Hepatic stellate cell (primary cell): Measurements from ENCODE around the gene IGFN1.
"Not testable (repeated sequence)": the region's sequence is repeated elsewhere in the genome, so short reads cannot be mapped to it uniquely, and the experiment has no call there.

Experiments used
- DNase-seq: peaks from one replicate; pipeline ENCODE4 v3.0.0; 2011; ENCODE audit warnings: low spot score

The IGFN1 gene

DNA sequence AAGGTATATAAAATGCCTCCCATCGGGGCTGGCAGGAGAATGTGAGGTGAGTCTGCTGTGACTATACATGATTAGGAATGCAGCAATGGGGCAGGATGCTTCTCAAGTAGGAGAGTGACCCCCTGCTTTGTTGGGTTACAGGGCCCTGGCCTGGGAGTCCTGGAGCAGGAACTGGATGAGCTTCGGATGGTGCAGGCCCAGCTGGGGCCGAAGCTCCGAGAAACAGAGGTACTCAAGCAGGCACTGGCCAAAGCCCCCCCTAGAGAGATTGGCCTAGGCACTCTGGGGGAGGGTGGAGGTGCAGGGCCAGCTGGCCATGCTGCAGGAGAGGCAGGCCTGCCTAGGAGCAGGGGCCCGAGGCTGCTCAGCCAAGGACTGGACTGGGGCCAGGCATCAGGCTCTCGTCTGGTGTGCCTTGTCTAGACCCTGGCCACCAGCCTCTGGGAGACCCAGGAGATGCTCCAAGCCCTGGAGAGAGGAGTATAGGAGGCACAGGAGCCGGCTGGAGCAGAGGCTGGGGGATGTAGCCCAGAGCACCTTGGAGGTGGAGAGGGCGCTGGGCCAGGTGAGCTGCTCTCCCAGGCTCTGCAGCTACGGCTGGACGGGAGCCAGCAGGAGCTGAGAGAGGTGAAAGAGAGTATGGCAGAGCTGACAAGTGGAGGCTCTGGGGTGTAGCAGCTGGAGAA is 59.8 kb downstream of the IGFN1 start:
- no peak for DNase-seq

- DNase-seq = no peak
These were observed 60.8 kb downstream of the IGFN1 start for GRCh38 chr1:201251411-201251810.

- DNase-seq = no peak
These were observed 61.3 kb downstream of the IGFN1 start for GRCh38 chr1:201251851-201252430.

DNA sequence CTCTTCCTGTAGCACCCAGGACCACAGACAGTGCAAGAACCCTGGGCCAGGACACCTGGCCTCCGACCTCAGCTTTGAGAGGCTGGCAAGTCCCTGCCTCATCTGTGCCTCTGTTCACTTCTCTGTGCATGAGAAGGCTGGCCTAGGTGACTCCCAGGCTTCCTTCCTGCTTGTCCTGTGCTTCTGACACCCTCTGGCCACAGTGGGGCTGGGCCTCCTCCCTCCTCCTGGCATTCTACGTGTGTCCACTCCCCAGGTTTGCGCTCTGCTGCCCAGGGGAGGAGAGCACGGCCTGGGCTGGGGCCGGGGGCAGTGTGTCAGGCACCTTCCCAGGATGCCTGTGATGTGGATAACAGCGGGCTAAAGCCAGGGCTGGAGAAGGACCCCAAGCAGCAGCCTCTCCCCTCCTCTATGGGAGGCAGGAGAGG is 62.3 kb downstream of the IGFN1 start:
- DNase-seq = no peak

GRCh38 chr1:201253411-201253810 is 62.8 kb downstream of the IGFN1 start:
- DNase-seq = no peak

DNA sequence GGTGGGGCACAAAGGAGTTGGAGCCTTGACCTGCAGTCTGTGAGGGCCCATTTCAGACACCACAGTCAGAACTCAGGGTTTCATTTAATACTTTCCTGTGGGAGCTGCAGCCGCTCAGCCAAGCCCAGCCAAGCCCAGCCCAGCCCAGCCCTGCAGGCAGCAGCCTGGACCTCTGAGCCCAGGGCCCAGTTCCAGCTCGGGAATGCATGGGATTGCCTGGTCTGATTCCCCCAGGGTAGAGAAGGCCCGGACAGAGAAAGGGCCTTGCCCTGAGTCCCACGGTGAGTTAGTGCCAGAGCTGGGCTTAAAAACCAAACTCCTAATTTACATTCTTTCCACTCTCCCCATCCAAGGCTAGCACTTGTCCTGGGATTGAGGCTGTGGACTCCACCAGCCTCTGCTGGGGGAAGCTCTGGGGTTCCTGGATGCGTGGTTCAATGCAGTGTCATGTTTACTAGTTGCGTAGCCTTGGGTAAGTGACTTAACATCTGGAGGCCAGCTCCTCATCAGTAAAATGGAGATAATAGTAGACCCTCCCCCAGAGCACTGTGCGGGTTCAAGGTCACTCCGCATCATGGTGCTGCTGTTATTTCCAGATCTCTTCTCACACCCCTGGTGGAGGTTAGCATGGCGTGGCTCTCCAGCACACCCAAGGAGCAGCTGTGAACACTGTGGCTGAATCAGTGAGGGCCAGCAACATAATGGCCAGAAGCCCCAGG is 63.4 kb downstream of the IGFN1 start:
- no peak for DNase-seq

- DNase-seq = peak; percentile 82
These were observed 64.2 kb downstream of the IGFN1 start for GRCh38 chr1:201254625-201255478.

GRCh38 chr1:201255479-201256362 is 65.1 kb downstream of the IGFN1 start:
- DNase-seq = no peak

GRCh38 chr1:201258132-201258531 is 67.5 kb downstream of the IGFN1 start:
- DNase-seq = not testable (repeated sequence)

- DNase-seq = no peak
These were observed 68.2 kb downstream of the IGFN1 start for GRCh38 chr1:201258763-201259230.

DNA sequence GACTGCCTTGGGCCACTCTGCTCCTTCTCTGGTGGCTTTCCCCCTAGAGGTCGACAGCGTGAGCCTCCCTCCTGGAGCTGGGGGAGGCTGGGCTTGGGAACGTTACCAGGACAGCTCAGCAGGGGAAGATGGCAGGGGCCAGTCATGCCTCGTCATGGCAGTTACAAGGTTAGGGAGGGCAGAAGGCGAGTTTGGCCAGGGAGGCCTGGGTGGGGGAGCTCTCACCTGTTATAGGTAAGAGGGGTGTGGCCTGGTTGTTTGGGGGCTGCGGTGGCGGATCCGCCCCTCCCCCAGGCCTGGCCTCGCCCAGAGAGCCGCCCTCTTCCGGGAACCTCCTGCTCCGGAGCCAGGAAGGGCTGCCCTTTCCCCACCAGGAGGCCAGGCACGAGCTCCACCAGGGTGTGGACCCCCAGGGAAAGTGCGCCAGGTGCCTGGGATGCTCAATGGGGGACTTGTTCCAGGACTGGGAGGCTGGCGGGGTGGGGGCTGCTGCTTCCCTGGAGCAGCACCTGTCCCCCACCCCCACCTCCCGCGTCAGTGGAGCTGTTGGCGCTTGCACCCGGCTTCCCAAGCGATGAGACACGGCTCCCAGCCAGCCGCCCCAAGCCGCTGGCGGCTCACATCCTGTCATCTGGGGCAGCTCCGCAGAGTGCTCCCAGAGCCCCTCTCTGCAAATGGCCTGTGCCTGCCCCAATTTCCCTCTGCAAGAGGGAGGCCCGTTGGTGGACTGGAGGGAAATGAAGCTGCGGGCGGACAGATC is 69.0 kb downstream of the IGFN1 start:
- DNase-seq = peak; percentile 65

DNA sequence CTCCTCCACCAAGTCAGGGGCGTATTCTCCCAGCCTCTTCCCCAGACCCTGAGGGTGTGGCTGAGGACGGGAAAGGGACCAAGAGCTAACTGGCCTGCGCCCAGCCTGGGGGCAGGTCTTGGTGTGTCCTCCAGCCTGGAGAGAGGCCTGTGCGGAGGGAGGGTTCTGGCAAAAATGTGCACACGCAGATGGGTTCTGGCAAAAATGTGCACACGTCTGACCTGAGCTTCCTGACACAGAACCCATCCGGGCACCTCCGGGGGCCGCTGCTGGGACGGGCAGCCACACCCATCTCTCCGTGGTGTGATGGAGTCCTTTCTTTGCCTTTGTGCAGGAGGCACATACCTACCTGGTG is 69.6 kb downstream of the IGFN1 start:
- no peak for DNase-seq

DNA sequence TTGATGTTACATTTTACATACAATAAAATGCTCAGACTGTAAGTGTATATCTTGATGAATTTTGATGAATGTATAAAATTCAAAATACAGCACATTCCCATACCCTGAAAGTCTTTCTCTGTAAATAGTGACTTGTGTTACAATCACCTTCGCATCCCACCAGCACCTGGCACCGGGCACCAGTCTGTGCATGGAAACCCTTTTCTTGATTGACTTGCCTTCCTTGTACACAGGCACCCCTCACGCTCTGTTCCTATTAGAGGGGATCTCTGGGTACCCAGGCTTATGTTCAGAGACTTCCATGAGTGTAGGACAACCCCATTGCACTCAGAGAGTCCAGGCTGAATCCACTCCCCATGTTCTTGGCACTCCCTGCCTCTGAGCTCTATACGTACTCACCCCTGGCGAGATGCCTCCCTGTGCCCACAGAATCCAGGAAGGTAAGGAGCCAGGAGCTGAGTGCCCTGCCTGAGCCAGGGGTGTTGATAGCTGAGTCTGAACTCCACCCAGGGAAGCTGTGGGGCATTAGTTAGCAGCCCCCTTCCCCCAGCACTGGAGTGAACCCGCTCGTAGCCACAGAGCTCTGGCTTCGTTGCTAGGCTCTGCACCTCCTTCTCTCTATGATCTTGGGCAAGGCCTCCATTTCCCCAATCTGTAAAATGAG is 70.2 kb downstream of the IGFN1 start:
- DNase-seq = no peak

- DNase-seq = peak; percentile 65
These were observed 71.3 kb downstream of the IGFN1 start for GRCh38 chr1:201261771-201262547.

DNA sequence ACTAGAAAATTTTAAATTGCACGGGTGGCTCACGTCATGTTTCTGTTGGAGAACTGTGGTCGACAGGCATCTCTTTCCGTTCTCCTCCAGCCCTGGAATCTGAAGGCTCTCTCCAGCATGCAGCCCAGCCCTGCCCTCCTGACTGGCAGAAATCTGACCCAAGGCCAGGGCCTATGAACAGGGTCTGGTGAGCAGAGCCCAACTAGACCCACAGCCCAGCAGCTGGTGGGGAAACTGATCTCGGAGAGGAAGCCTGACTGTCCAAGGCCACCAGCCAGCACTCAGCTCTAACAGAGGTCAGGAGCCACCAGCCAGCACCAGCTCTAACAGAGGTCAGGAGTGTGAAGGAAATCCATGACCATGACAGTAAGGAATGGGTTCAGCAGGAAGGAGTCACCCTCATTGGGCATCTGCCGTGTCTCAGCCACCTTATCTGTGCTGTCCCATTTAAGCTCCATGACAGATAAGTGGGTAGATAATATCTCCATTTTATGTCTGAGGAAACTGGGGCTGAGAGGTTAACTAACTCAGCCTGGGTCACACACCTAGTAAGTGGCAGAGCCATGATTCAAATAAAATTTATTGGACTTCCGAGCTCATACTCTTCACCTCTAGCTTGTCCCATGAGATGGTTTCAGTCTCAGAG is 72.5 kb downstream of the IGFN1 start:
- DNase-seq = no peak

- DNase-seq = no peak
These were observed 73.4 kb downstream of the IGFN1 start for GRCh38 chr1:201264072-201264471.

DNA sequence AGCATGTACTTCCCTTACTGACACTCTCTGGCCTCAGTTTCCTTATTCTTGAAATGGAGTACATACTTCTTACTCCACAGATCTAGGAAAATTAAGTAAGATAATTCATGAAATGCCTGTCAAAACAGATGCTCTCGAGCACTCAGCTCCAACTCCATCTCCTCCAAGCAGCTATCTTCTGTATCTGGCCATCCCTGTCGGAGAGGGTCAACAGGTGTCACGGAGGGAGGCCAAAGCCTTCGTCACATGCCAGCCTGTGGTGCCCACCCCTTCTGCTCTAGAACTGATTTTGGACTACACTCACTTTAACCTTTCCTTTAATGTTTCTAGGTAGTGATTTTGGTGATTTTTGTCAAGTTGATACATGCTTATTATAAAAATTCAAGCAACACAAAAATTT is 73.9 kb downstream of the IGFN1 start:
- DNase-seq = no peak

GRCh38 chr1:201265756-201266155 is 75.1 kb downstream of the IGFN1 start:
- DNase-seq = no peak

DNA sequence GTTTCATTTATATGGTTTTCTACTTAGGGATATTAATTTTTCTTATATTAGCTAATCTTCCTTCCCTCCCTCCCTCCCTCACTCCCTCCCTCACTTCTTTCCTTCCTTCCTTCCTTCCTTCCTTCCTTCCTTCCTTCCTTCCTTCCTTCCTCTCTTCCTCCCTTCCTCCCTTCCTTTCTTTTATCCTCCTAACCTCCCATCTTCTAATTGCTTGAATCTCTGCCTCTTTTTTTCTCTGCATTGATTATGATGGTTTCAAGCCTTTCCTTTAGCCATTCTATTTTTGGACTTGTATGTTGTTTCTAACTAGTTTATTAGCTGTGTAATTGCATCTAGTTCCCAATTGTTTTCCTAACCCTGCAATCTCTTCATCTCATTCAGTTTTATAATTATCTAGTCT is 75.7 kb downstream of the IGFN1 start:
- DNase-seq = no peak
